GM19239 (cell line): ENCODE data around the gene RHOT2.

Experiments
- DNase-seq: peaks from one replicate; pipeline ENCODE4 v3.0.0; 2011; ENCODE audit warnings: low spot score; ENCODE audit not compliant: insufficient read length
- FAIRE-seq: peaks from 2 replicates; lab custom pipeline; 2011; peaks lifted over from hg19 to GRCh38; lab: Jason Lieb, UNC

RHOT2 gene

DNA sequence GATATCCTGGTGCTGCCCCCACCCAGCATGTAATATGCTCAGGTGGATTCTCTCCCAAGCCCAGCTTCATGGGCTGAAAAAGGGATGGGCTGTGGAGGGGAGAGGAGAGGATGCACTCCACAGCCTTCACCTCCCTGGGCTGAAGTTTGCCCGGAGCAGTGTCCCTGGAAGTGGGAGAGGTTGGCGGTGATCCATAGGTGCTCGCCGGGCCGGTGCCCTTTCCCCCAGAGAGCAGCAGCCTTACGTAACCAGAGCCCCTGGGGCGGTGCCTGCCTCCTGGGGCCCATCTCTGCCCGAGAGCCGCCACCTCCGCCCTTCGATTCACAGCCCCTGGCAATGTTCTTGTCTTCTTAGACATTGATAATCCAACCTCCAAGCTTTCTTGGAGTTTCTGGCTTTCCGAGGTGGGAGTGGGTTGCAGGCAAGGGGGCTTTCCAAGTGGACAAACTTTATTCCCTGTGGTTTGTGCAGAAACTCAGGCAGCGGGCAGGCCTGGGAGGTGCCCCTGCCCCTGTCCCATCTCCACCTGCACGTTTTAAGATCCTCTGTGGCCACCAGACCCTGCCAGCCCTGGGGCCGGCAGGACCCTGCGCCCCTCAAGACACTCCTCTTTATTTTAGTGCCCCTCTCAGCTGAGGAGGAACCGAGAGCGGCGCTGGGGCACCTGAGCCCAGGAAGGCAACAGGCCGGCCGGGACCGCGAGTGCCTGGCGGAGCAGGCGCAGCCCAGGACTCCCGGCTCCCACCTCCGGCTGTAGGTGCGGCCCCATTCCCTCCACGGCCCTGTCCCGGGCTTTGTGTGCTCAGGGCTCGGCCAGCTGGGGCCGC is 21.9 kb upstream of the RHOT2 start:
- DNase-seq (no peak), FAIRE-seq (no peak)

DNA sequence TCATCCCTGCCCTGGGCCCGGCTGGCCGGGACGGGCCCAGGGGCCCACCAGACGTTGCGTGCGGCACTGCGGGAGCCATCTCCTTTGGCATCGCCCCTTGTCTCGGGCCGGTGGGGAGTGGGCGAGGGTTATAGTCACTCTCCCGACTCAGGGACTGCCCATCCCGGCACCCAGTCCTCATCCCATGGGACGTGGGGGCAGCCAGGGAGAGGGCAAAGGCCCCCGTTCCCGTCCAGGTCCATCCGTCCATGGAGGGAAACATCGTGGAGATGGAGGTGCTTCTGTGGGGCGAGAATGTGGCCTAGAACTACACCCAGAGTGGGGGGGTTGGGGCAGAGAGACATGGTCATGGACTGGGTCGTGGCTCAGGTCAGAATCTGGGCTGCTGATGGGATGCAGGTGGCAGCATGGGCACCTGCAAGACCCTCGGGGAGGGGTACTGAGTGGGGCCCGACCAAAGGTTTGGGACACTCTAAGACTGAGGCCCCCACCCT is 21.2 kb upstream of the RHOT2 start:
- DNase-seq (no peak), FAIRE-seq (no peak)

DNA sequence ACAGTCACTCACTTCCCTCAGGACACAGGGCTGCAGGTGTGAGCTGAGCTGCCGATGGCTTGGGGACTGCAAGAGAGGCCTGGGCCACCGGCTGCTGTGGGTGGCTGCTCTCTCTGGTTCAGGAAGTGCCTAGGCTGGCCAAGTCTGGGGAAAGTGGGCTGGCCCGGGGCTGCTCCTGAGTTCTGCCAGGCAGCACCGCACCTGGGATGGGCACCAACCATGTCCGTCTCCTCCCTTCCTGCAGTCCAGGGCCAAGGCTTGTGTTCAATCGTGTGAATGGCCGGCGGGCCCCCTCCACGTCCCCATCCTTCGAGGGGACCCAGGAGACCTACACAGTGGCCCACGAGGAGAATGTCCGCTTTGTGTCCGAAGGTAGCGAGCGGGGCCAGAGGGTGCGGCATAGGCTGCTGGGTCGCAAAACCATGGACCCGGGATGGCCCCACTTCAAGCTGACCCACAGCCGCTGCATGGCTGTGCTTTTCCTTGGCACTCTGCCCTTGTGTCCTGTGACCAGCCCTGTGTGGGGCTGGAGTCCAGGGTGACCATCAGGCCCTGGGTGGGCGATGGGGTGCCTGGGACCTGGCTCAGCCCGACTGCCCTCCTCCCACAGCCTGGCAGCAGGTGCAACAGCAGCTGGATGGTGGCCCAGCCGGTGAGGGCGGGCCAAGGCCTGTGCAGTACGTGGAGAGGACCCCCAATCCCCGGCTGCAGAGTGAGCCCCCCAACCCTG is 20.6 kb upstream of the RHOT2 start:
- FAIRE-seq = no peak

DNA sequence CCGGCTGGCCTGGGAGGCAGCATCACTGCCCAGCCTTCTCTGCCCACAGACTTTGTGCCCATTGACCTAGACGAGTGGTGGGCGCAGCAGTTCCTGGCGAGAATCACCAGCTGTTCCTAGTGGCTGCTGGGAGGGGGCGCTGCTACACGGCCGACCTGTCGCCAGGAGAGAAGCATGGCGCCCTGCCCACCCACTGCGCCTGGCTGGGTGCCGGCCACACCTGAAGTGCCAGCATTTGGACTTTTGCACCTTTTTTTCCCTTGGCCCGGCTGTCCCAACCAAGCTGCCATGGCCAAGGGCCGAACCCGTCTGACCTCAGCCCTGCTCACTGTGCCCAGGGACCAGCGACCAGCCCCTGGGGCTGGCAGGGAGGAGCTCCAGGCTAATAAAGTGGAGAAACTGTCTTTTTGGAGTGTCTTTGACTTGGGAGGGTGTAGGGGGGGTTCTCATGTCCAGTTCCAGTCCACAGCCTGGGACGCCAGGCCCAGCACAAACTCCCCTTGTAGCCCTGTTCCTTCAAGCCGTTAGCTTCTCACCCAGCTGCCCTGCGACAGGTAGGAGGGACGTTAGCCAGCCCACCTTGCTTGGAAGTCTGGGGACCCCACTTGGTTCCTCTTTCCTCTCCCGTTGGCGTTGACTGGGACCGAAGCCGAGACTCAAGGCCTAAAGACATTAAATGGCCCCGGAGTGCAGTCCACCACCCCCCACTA is 19.7 kb upstream of the RHOT2 start:
- FAIRE-seq (peak; percentile 86), DNase-seq (peak; percentile 81)

More for the DNA sequence above, 20.6 kb upstream of the RHOT2 start:
- DNase-seq = no peak

DNA sequence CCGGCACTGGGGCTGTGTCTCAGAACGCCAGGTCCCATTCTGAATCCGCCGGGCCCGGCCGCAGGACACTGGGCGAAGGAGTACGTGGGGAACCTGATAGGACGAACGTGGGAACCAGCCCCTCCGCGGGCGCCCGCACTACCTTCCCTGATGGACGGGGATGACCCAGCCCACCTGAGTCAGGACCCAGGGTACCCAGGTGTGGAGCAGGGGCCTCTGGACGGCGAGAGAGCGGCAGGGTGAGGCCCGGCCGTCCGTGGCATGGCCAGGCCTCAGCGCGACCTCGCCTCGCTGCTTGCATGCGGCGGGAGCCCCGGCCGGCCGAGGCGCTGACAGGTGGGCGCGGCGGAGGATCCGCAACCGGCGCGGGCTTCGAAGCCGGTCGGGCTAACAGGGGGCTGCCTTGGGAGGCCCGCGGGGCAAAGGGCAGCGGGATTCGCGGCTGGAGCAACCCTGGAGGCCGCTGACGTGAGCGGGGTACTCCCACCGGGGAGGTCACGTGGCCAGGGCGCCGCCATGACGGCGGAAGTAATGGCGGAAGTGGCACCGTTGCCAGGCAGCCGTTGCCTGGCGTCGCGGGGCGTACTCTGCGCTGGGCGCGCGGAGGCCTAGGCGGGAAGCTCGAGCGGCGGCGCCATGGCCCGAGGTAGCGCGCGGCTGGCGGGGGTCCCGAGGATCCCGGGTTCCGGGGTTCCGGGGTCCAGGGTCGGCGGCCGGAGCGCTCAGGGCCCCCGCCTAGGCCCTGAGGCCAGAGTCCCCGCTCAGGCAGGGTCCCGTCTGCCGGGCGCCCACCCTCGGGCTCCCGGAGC is 18.9 kb upstream of the RHOT2 start, which contains the start of gene WDR90:
Gene WDR90 (plus strand): TSS at position 585 of the 809 bp plus-strand sequence. CDS start 52 bp downstream, at position 637.
- peak; percentile 92 for FAIRE-seq
- peak; percentile 100 for DNase-seq

DNA sequence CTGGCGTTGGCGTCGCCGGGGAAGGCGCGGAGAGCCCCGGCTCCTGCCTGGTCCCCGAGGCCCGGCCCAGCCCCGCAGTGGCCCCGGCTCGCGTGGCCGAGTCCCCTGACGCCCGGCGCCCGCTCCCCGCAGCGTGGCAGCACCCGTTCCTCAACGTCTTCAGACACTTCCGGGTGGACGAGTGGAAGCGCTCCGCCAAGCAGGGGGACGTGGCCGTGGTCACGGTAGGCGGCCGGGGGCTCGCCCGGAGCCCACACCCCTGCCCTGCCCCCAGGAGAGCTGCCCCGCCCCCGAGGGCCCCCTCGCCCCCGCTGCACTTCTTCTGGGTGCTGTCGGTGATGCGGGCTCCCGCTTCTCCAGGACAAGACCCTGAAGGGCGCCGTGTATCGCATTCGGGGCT is 18.3 kb upstream of the RHOT2 start:
- FAIRE-seq (no peak), DNase-seq (peak; percentile 65)

DNA sequence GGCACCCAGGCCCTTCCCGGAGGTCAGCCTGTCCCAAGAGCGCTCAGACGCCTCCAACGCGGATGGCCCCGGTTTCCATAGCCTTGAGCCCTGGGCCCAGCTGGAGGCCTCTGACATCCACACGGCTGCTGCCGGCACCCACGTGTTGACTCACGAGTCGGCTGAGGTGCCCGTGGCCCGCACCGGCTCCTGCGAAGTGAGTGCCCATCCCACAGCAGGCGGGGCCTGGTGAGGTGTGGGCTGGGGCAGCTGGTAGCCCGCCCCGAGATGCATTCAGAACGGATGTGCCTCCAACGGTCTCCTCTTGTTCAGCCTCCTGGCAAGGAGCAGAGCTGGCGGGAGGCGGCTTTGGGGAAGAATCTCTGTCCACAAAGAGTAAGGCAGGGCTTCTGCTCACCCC is 16.1 kb upstream of the RHOT2 start:
- no peak for DNase-seq
- no peak for FAIRE-seq

DNA sequence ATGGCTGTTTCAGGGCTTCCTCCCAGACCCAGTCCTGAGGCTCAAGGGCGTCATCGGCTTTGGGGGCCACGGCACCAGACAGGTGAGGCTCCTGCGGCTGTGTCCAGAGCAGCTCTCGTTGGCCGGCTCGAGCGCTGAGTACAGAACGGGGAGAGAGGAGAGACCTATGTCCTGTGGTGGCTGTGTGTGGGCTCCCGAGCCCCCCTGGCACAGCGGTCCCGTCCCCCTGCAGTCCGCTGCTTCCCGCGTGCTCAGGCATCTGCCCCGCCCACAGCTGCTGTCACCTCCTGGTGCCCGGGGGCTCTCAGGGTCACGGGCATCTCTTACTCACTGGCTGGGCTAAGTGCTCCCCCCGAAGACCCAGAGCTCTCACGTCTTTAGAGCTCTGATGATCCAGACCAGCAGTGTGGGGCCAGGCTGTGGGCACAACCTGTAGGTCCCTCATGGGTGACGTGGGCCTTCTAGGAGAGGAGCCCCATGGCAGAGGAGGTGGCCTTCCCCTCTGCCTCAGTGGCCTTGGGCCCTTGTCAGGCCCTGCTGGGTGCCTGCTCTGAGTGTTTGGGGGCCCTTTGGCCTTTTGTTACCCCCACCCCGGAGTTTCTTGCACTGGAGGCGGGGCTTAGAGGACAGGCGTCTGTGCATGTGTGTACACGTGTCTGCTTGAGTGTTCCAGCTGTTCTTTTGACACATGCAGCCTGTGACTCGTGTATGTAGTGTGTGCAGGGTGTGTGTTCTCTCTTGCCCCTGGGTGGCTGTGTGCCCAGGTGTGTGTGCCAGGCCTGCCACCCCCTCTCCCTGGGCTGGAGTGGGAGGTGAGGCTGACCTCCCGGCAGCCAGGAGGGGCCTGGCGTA is 15.3 kb upstream of the RHOT2 start:
- no peak for FAIRE-seq
- DNase-seq = no peak

DNA sequence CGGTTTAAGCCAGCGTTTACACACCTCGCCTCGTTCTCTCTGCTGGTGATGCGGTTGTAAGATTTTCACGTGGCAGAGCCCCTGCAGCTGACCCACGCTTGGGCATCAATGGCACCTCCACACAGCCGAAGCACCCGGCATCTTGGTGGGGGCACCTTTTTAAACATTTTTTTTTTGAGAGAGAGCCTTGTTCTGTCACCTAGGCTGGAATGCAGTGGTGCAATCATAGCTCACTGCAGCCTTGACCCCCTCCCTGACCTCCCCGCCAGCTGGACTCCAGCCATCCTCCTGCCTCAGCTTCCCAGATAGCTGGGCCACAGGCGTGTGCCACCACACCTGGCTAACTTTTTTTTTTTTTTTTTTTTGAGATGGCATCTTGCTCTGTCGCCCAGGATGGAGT is 13.9 kb upstream of the RHOT2 start:
- DNase-seq (no peak), FAIRE-seq (no peak)

DNA sequence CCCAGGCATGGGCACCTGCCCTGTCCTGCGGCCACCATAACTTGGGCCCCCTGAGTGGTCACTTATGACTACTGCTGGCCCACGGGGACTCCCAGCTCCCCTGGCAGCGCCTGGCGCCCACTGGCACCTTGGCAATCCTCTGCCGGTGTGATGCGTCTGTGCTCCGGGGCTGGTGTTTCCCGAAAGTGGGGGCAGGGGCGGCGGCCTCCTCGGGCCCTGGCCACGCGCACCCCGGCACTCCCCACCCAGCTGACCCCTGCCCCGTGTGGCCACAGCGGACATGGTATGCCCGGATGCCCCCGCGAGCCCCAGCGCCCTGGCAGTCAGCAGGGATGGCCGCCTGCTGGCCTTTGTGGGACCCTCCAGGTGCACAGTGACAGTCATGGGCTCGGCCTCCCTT is 10.4 kb upstream of the RHOT2 start:
- FAIRE-seq (no peak), DNase-seq (no peak)

DNA sequence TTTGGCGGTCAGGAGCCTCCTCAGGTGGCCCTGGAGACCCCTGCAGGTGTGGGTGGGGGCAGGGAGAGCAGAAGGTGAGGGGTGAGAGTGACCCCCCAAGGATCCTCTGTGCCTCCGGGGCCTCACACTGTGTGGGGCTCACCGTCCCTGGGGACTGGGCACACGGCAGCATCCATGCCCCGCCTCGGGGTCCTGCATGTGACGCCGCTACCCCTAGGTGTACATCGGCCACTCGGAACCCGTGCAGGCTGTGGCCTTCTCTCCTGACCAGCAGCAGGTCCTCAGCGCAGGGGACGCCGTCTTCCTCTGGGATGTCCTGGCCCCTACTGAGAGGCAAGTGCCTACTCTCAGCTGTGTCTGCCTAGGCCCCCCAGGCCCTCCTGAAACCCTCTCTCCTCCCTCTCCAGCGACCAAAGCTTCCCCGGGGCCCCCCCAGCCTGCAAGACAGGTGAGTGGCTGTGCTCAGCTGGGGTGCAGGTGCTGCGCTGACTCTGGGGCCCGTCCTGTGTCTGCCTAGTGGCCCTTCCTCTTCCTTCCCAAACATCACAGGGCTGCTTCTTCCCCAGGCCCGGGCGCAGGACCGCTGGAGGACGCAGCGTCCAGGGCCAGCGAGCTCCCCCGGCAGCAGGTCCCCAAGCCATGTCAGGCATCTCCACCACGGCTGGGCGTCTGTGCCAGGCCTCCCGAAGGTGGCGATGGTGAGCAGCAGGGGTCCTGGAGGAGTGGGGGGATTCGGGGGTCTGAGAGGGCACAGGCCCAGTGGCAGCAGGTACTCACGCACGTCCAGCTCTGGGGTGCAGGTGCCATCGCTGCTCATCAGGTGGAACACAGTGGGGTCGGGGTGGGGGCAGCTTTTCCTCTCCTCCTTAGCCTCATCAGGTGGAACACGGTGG is 9.0 kb upstream of the RHOT2 start:
- DNase-seq (no peak), FAIRE-seq (no peak)

DNA sequence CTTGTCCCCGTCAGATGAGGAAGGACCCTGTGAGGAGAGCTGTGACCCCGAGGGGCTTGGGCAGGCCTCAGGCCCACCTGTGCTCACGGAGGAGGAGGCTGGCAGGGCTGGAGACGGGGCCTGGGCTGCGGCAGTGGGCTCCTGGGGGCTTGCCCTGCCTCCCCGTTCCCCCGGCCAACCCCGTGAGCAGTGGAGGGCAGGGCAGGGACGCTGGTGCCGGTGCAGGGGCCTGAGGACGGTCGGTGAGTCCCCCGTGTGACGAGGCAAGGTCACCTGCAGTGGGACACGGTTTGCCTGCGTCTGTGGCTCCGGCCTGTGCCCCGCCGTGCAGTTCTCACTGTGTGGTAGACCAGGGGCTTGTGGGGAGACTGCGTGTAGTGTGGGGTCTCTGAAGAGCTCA is 8.3 kb upstream of the RHOT2 start:
- DNase-seq (no peak), FAIRE-seq (no peak)

DNA sequence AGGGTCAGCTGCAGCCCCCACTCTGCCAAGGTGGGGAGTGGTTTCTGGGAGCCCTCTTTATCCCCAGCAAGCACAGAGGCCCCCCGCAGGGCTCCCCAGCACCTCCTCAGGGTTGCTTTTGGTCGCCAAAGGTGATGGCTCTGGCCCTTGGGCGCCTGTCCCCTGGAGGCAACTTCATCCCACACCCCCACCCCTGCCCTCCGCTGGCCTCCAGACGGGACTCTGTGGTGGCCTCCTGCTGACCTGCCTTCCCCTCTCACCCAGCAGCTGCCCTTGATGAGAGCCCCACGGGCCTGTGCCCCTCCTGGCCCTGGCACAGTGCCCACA is 7.8 kb upstream of the RHOT2 start:
- FAIRE-seq (no peak), DNase-seq (no peak)

DNA sequence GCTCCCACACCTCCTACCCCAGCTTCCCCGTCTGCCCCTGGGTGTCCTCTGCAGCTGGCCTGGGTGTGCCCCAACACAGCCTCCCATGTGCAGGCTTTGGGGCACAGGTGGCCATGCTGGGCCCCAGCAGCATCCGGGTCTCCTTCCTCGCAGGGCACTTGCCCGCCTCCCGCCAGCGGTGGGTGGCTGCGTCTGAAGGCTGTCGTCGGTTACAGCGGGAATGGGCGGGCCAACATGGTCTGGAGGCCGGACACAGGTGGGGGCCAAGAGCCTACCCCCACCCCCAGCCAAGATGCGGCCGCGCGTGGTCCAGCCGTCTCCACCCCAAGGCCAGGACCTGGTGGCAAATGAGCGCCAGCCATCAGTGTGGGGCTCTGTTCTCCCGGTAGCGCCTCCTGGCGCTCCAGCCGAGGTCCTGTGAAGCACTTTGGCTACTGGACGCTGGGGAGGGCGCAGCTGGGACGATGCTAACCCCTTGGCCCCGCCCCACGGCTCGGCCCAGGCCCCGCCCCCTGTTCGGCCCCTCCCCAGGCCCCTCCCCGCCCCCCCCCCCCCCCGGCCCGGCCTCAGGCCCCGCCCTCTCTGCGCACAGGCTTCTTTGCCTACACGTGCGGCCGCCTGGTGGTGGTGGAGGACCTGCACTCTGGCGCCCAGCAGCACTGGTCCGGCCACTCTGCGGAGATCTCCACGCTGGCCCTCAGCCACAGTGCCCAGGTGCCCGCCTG is 7.3 kb upstream of the RHOT2 start:
- peak; percentile 40 for FAIRE-seq
- DNase-seq = peak; percentile 98

DNA sequence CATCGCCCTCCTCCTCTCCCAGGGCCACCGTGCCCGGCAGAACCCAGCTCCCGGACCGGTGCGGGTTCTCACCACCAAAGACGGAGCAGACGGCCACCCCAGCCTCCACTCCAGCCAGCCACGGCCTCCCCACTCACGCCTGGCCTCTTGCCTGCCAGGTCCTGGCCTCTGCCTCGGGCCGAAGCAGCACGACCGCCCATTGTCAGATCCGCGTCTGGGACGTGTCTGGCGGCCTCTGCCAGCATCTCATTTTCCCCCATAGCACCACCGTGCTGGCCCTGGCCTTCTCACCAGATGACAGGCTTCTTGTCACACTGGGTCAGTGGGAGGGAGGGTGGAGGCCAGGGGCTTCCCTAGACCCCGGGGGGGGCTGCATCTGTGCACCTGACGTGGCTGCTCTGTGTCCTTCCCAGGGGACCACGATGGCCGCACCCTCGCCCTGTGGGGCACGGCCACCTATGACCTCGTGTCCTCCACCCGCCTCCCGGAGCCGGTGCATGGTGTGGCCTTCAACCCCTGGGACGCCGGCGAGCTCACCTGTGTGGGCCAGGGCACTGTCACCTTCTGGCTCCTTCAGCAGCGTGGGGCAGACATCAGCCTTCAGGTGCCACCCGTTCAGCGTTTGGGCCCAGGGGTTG is 6.6 kb upstream of the RHOT2 start:
- FAIRE-seq = no peak
- DNase-seq = no peak

DNA sequence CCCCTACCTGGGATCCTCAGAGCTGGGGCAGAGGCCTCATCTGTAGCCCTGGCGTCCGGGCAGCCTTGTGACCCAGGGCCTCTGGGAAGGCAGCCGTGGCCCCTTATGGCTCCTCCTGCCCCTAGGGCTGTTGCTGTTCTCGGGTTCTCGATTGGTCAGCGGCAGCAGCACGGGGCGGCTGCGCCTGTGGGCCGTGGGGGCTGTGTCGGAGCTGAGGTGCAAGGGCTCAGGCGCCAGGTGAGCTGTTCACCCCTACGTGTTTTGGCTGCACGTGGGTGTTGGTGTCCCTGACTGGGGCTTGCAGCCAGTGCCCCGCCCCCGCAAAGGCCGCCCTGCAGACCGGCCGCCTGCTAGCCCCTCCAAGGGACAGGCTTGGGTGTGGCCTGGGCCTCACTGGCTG is 5.8 kb upstream of the RHOT2 start:
- FAIRE-seq (no peak), DNase-seq (no peak)

DNA sequence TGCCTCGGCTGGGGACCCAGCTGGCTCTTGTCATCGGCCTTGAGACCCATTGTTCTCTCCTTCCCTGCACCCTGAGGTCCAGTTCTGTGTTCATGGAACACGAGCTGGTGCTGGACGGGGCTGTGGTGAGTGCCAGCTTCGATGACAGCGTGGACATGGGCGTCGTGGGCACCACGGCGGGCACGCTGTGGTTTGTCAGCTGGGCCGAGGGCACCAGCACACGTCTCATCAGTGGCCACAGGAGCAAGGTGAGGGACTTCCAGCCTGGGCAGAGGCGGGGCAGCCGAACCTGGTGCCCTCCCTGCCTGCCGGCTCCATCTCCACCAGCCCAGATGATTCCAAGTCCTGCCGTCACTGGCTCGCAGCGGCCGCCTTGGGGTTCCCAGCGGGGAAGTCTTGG is 5.3 kb upstream of the RHOT2 start:
- DNase-seq (no peak), FAIRE-seq (no peak)
